HS-27A (cell line): ENCODE results near the gene HNRNPDL.
A peak's percentile ranks its signal among the peaks of the same experiment; 100 is the strongest.
"Not testable (repeated sequence)": the region's sequence is repeated elsewhere in the genome, so short reads cannot be mapped to it uniquely, and the experiment has no call there.

Source experiments
- DNase-seq: peaks from one replicate; pipeline ENCODE4 v3.0.0-alpha.2; 2012; ENCODE audit warnings: low read depth, missing footprints

The HNRNPDL gene

GRCh38 chr4:82430193-82430963 is at the start of gene HNRNPDL, which contains the start of gene ENOPH1:
TSS of gene HNRNPDL (minus strand) at chr4:82430462. CDS start at chr4:82429690, 772 bp downstream.
TSS of gene ENOPH1 (plus strand) at chr4:82430590. CDS start at chr4:82430830, 240 bp downstream.
- peak; percentile 91 for DNase-seq

DNA sequence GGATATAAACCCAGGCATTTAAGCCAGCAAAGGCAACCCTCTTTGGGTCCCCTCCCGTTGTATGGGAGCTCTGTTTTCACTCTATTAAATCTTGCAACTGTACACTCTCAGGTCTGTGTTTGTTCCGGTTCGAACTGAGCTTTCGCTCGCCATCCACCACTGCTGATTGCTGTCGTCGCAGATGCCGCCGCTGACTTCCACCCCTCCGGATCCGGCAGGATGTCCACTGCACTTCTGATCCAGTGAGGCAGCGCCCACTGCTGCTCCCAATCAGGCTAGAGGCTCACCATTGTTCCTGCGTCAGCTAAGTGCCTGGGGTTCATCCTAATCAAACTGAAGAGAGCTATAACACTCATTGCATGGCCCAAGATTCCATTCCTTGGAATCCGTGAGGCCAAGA is 49.3 kb upstream of the HNRNPDL start:
- DNase-seq: no peak

GRCh38 chr4:82477469-82477868 is 47.2 kb upstream of the HNRNPDL start:
- not testable (repeated sequence) for DNase-seq

- DNase-seq: not testable (repeated sequence)
These were observed 45.7 kb upstream of the HNRNPDL start for GRCh38 chr4:82475931-82476330.

DNA sequence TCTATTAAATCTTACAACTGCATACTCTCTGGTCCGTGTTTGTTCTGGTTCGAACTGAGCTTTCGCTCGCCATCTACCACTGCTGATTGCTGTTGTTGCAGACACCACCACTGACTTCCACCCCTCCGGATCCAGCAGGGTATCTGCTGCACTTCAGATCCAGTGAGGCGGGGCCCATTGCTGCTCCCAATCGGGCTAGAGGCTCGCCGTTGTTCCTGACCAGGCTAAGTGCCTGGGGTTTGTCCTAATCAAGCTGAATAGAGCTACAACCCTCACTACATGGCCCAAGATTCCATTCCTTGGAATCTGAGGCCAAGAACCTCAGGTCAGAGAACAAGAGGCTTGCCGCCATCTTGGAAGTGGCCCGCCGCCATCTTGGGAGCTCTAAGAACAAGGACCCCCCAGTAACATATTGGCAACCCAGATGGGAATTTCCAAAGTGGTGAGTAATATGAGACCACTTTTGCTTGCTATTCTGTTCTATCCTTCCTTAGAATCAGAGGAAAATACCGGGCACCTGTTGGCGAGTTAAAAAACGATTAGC is 43.4 kb upstream of the HNRNPDL start:
- DNase-seq: no peak

GRCh38 chr4:82473080-82473479 is 42.8 kb upstream of the HNRNPDL start:
- DNase-seq: not testable (repeated sequence)

DNA sequence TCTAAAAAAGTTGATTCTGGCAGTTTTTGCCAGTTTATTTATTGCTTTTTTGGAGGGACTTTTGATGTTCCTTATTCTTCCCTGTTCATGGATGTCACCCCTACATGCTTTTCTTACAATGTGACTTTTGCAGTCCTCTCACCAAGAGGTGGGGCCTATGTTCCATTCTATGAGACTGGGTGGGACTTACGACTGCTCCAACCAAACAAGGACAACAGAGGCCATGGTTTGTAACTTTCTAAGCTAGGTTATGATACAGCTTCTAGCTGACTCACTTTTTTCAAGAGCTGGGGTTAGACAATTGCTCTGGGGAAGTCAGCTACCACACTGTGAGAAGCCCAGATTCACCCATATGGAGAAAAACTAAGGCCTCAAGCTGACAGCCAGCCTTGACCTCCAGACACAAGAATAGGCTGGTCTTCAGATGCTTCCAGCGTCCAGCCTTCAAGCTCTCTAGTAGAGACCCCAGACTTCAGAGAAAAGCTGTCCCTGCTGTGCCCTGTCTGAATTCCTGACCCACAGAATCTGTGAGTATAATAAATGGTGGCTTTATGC is 39.6 kb upstream of the HNRNPDL start:
- DNase-seq: no peak

DNA sequence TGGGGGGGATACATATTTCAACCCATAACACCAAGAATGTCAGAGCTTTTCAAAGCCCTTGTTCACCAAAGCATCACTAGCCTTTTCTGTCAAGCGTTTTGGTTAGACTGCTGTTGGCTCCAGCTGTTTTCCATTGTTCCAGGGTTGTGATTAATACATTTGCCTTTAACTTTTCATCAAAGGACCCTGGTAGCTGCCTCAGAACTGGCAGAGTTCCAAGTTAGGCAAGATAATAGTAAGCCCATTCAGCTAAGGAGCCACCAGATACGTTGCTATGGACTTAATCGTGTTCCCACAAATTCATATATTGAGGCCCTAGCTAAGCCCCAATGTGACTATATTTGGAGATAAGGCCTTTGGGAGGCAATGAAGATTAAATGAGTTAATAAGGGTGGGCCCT is 37.2 kb upstream of the HNRNPDL start:
- DNase-seq: no peak

DNA sequence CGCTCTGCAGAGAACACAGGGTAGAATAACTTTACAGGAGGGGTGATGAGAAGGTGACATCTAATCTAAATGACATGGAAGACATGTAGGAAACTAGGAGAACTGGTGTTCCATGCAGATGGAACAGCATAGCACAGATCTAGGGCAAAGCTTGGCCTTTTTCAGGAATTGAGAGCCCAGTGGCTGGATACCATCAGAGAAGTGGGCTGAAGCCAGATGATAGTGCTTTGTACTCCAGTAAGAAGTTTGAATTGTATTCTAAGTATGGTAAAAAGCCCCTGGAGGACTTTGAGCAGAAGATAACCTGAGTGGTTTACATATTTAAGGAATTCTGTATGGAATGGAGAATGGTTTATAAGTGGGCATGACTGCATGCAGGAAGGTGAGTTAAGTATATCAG is 33.0 kb upstream of the HNRNPDL start:
- DNase-seq: no peak

GRCh38 chr4:82462415-82462831 is 32.2 kb upstream of the HNRNPDL start:
- DNase-seq: peak; percentile 53

- no peak for DNase-seq
These were observed 31.4 kb upstream of the HNRNPDL start for GRCh38 chr4:82461710-82462109.

- no peak for DNase-seq
These were observed 28.5 kb upstream of the HNRNPDL start for GRCh38 chr4:82458729-82459128.

- DNase-seq: no peak
These were observed 27.0 kb upstream of the HNRNPDL start for GRCh38 chr4:82457266-82457665.

GRCh38 chr4:82452026-82452425 is 21.8 kb upstream of the HNRNPDL start:
- no peak for DNase-seq

GRCh38 chr4:82450966-82451755 is 20.9 kb upstream of the HNRNPDL start:
- no peak for DNase-seq

GRCh38 chr4:82447886-82448285 is 17.6 kb upstream of the HNRNPDL start:
- DNase-seq: no peak

- no peak for DNase-seq
These were observed 8.8 kb upstream of the HNRNPDL start for GRCh38 chr4:82439088-82439487.

DNA sequence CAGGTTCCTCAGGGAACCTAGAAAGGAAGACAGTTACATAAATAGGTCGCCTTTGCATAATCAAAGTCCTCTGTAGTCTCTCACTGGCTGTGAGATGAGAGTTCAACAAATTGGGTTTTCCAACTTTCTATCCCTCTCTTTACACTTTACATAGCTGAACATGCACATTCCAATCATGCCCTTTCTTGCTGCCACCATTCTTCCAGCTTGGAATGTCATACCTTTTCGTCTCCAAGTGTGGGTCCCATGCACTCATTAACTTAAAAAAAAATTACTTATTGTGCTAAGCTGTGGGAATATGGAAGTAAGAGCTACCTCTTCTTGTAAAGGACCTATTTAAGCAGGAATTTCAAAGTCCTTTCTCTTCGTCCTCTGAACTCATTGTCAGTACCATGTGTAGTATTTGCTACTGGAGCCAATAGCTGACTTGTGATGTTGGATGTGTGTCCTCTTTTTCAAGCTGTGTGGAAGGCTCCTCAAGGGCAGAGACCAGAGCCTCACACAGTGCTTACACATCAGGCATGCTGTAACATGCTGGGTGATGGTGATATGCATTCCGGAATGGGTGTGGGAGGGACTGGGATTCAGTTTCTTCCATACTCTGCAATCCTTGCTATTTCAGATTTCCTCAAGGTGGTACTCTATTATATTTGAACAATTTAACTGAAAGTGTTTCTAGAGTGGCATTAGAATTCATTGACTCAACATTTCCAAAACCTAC is 7.2 kb upstream of the HNRNPDL start:
- no peak for DNase-seq

- no peak for DNase-seq
These were observed 6.5 kb upstream of the HNRNPDL start for GRCh38 chr4:82436780-82437179.

GRCh38 chr4:82436130-82436529 is 5.9 kb upstream of the HNRNPDL start:
- DNase-seq: no peak

DNA sequence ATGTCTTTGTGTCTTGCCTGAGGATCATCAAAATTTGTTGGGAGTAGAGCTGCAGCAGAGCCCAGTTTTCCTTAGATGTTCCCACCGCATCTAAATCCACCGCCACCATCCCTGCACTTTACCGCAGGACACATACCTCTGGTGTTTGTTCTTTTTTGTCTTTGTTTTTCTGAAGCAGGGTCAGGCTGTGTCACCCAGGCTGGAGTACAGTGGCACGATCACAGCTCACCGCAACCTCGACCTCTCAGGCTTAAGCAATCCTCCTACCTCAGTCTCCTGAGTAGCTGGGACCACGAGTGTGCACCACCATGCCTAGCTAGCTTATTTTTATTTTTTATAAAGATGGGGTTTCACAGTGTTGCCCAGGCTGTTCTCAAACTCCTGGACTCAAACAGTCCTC is 4.7 kb upstream of the HNRNPDL start:
- DNase-seq: no peak

DNA sequence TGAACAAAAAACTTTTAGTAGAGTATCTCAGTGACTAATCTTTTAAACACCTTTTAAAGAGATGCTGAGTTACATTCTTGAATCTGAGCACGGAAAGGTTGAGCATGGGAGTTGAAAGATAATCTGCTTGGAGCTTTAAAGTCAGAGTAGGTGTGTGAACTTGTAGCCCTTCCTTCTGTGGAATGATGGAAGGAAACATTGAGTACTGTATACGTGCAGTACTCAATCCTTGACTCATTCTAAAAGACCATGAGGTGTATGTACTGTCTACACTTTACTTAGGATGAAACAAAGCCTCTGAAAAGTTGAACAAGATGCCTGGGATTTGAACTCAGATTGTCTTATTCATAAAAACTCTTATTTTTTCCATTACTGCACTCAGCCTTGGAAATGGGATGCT is 3.5 kb upstream of the HNRNPDL start:
- no peak for DNase-seq
